CD1c-positive myeloid dendritic cell (primary cell): ENCODE data around the gene DCTN2.
A peak's percentile ranks its signal among the peaks of the same experiment; 100 is the strongest.
"Not testable (repeated sequence)": the region's sequence is repeated elsewhere in the genome, so short reads cannot be mapped to it uniquely, and the experiment has no call there.

ENCODE experiments used
- DNase-seq: peaks from one replicate; pipeline ENCODE4 v3.0.0-alpha.2; 2016; ENCODE audit errors: extremely low spot score

DCTN2 gene

DNA sequence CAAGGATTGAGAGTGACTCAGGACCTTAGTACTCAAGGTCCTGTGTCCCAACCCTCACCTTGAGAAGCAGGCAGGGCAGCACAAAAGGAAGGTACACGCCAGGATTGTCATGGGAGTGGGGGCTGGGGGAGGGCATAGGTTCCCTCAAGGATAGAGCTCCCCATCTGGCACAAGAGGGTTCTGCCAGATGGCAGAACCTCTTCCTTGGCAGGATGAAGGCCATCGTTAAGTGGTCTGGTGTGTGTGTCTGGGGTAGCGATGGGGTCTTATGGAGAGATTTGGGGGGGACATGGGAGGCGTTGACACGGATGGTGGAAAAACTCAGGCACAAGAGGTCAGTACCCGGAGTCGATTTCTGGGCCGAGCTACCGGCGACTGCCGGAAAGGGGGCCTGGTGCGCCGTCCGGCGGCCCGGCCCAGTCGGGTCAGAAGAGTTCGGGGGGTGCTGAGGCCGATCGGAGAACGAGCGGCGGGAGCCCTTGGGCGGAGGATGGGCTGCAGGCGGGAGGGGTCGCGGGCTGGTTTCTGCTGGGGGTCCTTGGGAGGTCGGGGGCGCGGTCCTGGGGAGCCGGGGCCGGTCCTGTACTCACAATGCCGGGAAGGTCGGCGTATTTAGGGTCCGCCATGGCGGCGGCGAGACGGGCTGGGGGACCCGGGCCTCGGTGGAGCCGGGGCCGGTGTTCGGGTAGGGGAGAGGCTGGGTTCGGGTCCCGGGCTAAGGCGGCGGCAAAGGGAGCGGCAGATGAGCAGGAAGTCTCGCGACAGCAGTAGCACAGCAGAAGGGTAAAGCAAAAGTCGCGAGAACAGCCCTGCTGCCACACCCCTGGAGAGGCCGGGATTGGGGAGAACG, at the start of gene DCTN2:
TSS of gene DCTN2 (minus strand) at position 755 of the 850 bp plus-strand sequence. CDS start at position 626, 129 bp downstream.
- DNase-seq, result peak; percentile 97

DNA sequence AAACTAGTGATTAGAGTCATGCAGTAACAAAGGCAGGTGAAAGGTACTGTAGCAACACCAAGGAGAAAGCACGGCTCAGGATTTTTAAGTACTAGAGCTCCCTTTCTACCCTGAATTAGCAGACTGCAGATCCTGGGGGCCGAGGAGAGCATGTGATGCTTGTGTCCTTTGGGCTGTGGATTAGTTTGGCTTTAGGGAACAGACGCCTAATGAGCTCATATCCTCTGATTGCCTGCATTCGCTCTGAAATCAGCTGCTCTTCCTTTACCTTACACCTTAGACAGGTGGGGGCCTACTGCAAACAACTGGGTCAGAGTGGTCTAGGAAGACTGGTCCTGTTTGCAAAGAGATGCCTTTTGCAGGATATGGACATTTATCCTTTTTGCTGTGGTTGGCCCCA, 46.2 kb upstream of the DCTN2 start:
- no peak for DNase-seq

DNA sequence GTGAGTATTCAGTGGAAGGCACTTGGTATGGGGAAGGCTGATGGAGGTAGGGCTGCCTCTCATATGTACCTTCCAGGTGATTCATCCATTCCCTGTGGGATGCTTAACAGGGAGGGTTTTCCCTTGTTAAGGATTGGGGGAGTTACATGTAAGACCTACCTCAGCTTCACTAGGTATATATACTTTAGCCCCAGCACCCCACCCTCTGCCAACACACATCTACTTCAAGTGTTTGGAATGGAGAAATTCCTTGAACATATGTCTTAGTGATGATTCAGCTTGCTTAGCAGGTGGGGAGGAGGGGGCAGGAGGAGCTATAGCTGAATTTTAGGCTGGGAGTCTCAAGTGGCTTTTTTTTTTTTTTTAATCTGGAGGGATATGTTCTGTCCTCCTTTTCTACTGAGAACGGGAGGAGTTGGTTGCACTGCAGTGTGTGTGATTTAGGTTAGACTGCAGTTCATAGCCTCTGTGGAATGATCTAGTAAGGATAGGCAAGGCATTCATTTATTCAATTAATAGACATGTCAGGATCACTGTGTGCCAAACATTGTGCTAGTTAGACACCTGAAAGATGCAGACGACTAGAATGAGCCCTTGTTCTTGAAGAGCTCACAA, 45.7 kb upstream of the DCTN2 start:
- DNase-seq, result no peak

DNA sequence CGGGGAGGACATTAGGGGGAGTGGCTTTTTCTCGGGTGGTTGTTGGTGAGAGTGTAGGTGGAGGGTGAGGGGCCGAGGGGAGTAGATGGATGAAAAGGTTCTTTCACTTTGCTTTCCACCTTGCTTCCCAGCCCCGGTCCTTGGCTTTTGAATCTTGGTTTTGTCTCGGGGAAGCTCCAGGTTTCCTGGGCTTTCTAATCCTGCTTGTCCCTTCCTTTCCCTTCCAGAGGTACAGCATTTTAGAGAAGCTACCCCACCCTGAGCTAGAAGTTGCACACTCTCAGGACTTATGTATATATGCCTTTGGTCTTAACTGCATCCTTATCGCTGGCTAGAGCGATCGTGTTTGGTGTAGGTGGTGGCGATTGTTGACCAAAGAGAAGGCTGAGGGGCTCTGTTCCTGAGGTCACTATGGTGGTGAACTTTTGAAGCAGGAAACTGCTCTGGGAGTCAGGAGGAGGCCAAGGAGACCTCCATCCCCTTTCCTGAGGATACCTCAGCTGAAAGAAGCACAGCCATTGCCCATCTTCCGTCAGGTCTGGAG, 44.9 kb upstream of the DCTN2 start:
- DNase-seq, result no peak

DNA sequence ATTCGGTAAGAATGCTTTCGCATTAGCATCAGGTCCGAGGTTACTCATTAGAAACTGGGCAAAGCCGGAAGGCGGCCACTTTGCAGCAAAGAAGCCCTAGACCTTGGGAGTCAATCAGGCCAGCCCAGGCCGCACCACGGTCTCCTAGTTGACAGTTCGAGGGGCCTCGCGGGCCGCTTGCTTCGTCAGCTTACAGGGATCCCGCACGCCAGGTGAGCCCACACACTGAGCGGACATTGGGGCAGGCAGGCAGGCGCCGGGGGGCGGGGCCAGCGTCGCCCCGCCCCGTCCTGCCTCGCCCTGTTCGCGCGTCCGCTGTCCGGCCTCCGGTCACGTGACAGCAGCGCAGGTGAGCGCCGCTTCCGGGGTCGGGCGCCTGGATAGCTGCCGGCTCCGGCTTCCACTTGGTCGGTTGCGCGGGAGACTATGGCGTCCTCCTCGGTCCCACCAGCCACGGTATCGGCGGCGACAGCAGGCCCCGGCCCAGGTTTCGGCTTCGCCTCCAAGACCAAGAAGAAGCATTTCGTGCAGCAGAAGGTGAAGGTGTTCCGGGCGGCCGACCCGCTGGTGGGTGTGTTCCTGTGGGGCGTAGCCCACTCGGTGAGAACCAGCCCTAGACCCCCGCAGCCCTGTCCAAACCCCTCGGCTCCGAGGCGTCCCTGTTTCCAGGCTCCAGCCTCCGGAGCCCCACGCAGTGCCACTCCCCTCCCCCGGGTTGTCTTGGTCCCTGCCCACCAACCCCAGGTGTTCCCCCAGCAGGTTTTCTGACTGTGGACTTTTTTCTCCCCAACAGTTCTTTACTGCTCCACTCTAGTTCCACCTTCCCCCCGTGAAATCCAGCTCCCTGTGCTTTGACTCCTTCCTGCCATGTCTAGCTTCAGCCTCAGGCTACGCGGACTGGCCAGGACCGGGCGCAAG, 44.1 kb upstream of the DCTN2 start, which contains the start of gene PIP4K2C:
TSS of gene PIP4K2C (plus strand) at position 329 of the 918 bp plus-strand sequence. CDS start at position 427, 98 bp downstream.
- DNase-seq, result peak; percentile 83

DNA sequence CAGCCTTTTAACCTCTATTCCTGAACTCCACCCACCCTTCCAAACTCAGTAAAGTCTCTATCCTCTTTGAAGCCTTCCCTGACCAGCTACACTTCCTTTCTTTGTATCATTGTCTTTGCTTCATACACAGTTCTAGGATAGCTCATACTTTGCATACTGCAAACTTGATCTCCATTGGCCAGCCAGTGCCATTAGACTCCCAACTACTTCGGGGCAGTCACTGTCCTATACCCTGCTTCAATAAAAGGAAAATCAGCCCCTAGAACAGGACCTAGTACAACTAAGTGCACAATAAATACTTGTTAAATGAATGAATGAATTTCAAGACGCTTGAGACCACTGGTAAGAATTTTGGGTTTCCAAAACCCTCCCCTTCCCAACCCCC, 43.5 kb upstream of the DCTN2 start:
- DNase-seq, result no peak

DNA sequence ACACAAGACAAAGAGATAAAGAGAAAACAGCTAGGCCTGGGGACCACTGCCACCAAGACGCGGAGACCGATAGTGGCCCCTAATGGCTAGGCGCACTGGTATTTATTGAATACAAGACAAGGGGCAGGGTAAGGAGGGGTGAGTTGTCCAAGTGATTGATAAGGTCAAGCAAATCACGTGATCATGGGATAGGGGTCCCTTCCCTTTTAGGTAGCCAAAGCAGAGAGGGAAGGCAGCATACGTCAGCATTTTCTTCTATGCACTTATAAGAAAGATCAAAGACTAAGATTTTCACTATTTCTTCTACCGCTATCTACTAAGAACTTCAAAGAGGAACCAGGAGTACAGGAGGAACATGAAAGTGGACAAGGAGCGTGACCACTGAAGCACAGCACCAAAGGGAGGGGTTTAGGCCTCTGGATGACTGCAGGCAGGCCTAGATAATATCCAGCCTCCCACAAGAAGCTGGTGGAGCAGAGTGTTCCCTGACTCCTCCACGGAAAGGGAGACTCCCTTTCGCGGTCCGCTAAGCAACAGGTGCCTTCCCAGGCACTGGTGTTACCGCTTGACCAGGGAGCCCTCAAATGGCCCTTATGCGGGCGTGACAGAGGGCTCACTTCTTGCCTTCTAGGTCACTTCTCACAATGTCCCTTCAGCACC, 42.1 kb upstream of the DCTN2 start:
- not testable (repeated sequence) for DNase-seq

DNA sequence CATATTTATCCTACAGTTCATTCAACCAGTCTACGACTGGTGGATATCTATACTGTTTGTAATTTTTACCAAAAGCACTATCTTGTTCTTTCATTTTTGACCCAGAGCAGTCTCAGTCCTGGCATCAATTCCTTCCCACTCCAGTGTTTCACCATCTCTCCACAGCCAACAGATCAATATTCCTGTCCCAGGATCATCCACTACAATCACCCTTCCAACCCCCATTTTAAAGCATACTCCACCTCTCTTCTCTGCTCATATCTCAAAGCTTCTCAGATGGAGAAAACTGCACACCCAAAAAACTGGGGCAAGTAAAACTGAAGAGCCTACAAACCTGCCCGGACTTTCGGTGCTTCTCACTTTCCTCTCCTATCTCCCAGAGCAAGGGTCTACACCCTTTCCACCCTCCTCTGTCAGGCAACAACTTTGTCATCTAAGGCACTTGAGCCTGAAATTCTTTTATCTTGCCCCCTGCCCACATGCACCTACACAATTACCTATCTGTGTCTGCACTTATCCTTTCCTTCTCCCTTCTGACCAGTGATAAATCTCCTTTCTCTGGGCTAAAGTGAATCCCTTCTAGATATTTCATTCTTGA, 39.9 kb upstream of the DCTN2 start:
- DNase-seq, result no peak

DNA sequence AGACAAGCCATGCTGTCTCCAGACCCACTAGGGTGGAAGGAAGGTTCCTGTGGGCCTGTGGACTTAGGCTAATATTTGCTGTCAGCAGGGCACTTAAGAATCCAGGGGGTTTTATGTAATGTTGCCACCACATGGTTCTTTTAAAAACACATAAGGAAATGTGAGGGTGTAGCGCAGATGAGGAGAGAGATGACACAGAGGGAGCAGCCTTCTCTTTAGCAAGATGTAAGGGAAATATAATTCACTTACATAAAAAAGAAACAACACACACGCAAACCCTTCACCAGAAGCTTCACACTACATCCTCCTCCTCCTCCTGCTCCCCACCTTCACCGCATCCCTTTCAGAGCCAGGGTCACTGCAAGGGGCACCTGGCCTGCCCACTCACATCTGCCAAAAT, 39.1 kb upstream of the DCTN2 start:
- DNase-seq, result no peak

DNA sequence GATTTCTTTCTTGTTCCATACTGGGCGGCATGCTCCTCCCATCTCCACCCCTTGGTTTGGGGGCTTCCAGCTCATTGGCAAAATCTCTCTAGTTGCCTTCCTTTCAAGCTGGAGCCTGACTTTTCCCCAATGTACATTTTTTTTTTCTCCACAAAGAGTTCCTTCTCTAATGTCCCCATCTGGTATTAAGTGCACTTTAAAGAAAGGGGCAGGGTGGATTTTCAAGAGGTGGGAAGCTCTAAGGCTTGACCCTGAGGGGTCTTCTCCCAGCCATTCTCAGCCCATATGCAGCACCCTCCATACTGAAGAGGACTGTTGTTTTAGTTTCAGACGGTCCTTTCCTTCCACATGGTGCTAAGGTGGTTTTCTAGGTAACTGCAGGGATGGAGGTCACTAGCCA, 38.2 kb upstream of the DCTN2 start:
- DNase-seq, result no peak

DNA sequence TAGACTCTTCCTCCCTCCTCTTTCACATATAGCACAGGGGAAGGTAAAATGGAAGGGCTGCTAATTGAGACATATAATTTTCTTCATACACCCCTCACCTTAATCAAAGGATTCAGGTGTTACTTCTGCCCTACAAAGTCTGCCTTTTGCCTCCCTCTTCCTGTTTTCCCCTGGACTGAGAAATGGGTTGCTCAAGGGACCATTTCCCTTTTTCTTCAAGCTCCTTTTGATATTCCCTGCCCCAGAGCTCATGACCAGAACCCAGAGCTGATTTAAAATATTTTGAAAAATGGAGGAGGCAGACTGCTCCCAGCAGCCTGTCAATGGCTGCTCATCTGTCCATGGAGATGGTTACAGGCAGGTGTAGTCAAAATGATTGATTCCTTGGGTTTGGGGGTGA, 37.7 kb upstream of the DCTN2 start:
- peak; percentile 71 for DNase-seq

DNA sequence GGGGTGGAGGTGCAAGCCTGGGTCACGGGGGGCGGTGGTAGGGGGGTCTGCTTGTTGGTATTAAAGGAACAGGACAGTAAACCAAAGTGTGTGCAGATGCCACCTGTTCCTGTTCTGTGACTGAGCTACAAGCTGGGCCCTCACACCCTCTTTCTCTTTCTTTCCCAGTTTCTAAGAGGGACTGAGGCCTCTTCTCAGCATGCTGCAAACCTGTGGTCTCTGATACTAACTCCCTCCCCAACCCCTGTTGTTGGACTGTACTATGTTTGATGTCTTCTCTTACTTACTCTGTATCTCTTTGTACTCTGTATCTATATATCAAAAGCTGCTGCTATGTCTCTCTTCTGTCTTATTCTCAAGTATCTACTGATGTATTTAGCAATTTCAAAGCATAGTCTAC, 37.1 kb upstream of the DCTN2 start:
- DNase-seq, result no peak

DNA sequence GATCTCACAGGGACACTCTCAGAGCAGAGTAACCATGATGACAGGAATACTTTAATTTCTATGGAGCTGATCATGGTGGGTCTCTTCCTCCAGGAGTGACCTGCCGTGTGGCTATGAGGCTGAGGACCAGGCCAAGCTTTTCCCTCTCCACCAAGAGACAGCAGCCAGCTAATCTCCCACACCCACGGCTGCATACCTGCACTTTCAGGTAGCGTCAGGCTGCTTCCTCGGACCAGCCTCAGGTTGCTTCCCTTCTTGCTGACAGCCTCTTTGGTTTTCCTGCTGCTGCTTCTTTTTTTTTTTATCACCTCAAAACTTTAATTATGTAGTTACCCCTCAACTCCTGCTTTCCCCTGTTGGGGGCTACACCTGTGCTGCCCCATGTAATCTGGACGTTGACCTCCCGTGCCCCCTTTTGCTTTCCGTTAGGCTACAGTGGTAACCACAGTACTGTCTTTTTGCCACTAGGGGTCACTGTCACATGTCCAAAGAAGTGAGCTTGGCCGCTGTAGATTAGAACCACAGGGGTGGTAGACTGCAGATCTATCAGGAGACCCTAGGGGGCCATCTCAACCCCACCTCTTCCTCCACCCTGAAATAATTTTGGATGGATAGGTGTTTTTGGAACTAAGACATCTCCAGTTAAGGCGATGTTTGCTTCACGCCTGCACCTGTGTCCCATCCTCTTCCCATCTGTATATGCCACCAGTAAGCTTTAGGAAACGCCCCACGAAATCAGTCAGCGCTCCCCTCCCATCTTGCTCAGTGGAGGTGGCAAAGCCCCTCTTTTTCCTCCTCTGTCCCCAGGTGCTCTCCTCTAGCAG, 36.2 kb upstream of the DCTN2 start:
- peak; percentile 86 for DNase-seq

DNA sequence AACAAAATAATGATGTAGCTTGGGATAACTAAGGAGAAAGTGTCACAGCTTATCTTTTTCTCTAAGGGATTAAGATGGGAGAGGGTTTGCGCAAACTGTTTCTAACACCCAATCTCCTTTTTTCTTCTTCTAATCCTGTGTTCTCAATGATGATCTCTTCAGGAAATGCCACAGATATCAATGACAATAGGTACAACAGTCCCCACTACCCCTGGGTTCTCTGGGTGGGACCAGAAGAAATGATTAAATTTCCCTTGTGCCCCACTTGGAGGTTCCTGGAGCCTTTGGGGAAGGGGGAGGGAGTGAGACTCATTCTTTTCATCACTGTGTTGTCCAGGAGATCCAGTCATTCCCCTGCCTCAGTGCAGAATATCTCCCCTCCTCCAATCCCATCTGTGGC, 35.4 kb upstream of the DCTN2 start:
- no peak for DNase-seq

DNA sequence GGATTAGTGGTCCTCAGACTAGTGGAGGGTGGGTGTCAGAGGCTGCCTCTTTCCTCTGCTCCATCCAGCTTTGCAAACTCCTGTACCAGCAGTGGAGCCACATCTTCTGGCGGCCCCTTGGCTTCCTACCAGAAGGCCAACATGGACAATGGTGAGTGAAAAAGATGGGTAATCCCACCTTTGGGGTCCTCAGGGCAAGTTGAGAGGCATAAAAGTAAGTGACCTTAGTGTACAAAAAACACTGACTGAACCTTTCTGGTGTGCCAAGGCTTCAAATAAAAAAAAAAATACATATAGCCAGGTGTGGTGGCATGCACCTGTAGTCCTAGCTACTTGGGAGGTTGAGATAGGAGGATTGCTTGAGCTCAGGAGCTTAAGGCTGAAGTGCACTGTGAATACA, 34.8 kb upstream of the DCTN2 start:
- no peak for DNase-seq

DNA sequence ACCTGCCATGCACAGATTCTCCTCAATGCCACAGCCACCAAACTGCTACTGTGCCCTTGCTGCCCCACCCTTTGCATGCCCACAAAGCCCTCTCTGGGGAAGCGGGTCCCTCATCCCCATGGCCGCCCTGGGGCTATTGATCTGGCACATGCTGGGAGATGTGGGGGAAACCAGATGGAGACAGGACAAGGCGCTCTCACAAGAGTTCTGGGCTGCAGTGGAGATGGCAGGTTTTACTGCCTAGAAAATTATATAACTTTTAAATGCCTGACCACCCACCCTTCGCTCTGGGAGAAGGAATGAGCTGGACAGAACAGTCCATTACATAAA, 33.4 kb upstream of the DCTN2 start:
- no peak for DNase-seq

DNA sequence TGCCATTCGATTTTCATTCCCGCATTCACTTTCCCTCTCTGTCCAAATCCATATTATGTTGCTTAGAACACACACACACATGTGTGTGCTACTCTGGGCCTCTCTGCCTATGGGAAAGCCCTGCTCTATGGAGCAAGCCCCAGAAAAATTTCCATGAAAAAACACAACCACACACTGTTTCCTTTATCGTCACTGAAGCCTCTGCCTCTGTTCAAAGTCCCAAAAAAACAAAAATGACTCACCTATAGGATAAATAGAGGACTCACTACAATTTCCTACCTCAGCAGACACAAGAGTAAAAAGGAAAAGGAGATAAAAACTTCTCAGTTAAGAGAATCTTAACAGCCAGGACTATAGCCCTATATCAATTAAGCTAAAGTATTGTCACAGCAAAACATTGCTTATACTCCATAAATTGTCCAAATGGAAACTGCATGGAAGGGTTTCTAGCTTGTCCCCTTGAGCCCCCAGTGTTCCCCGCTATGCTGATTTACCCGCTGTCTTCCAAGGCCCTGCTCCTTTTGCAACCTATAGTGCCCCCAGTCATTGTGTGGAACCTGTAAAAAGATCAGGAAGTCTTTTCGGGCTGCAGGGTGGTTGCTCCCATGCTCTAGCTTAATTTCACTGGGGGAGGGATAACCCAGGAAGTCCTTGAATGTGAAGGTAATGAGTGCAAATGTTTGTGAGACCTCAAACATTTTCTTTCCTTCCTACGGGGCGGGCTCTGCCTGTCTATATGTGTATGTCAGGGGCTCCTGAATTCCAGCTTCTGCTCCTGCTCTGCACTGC, 32.9 kb upstream of the DCTN2 start:
- no peak for DNase-seq

DNA sequence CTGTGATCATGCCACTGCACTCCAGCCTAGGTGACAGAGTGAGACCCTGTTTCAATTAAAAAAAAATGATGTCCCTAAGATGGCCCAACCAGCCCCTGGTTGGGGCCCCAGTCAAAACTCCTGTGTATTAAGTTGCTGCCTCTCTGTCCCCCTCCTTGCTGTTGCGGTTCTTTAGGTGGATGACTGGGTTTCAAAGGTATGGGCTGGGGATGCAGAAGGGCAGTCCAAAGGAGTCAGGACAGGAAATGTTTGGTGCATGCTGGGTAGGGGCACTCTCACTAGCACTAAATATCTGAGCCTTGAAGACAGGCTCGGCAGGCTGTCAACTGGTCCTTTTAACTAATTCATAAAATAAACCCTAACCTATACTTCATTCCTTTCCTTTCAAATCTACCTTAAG, 32.0 kb upstream of the DCTN2 start:
- DNase-seq, result no peak

DNA sequence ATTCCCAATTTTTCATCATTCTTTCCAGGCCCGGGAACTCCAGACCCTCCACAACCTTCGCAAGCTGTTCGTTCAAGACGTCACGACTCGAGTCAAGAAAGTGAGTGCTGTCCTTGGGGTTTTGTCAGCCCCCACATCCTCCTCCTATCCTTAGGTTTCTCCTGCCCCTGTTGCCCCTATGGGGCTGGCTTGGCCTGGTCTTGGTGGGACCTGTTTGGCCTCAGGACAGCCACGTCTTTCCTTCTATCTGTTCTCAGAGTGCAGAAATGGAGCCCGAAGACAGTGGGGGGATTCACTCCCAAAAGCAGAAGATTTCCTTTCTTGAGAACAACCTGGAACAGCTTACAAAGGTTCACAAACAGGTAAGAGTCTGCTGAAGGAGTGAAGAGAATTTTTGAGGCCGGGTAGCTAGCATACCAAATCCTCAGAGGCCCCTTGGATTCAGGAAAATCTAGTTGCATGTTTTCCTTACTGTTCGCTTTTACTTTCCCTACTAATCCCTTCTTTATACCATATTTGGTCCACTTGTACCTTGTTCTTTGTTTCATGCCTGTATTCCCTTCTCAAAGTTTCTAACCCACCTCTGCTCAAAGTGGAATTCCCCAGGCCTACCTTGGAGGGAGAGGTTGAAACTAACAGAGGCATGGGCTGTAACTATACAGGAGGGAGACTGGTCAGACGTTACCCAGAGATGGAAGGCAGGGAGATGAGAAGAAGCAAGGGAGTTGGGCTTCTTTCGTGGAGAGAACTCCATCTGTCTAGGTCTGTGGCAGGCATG, 31.2 kb upstream of the DCTN2 start:
- DNase-seq, result no peak
